HepG2 (cell line): ENCODE measurements around the gene EEPD1. TPM values are rescaled to one million over a fixed set of nuclear protein-coding genes. Genes with fewer than 3 reads are reported as not detected.

ENCODE experiments used
- ATF4 ChIP-seq, 2 experiments: fragments of 450-650 bp in 1 of 2; sonication (generic) in 1 of 2; formaldehyde crosslinking; IDR thresholded peaks; 2 replicates each; pipeline versions ENCODE4 v1.5.0 to v1.8.0; 2020 to 2022; ENCODE audit warnings: mild to moderate bottlenecking in 1 of 2, missing genetic modification reagents in 1 of 2
- HOMEZ ChIP-seq: IDR thresholded peaks from 2 replicates; pipeline ENCODE4 v1.6.1; 2016; ENCODE audit warnings: low read depth
- HOXA3 ChIP-seq: sonication (generic); formaldehyde crosslinking; IDR thresholded peaks from 2 replicates; pipeline ENCODE4 v1.5.0; 2020; ENCODE audit warnings: missing genetic modification reagents
- HOXD1 ChIP-seq: sonication (generic); formaldehyde crosslinking; IDR thresholded peaks from 2 replicates; pipeline ENCODE4 v1.5.0; 2020; ENCODE audit warnings: missing genetic modification reagents
- NCOA5 ChIP-seq: sonication (generic); formaldehyde crosslinking; IDR thresholded peaks from 2 replicates; pipeline ENCODE4 v1.4.0; 2020; ENCODE audit warnings: missing genetic modification reagents
- NFYC ChIP-seq: IDR thresholded peaks from 2 replicates; pipeline ENCODE4 v1.6.1; 2016; ENCODE audit warnings: missing genetic modification reagents, missing compliant biosample characterization
- NONO ChIP-seq, 2 experiments: fragments of 450-650 bp in 1 of 2; sonication (generic) in 1 of 2; formaldehyde crosslinking in 1 of 2; IDR thresholded peaks in 1 of 2; conservative IDR thresholded peaks in 1 of 2; 2 replicates each; pipeline versions ENCODE4 v1.6.1 to v1.8.0; 2017 to 2022; ENCODE audit warnings: mild to moderate bottlenecking in 1 of 2, missing genetic modification reagents in 1 of 2, moderate library complexity in 1 of 2
- NR2F1 ChIP-seq, 2 experiments: fragments of 450-650 bp in 1 of 2; formaldehyde crosslinking in 1 of 2; IDR thresholded peaks; 2 replicates each; pipeline versions ENCODE4 v1.5.0 to v1.6.1; 2016 to 2020; ENCODE audit warnings: mild to moderate bottlenecking in 1 of 2, missing compliant biosample characterization in 1 of 2, missing genetic modification reagents in 1 of 2, moderate library complexity in 1 of 2
- PAXIP1 ChIP-seq: sonication (generic); formaldehyde crosslinking; conservative IDR thresholded peaks from 2 replicates; pipeline ENCODE4 v1.4.0; 2020; ENCODE audit warnings: mild to moderate bottlenecking, missing genetic modification reagents, moderate library complexity
- RXRB ChIP-seq: IDR thresholded peaks from 2 replicates; pipeline ENCODE4 v1.6.1; 2016; ENCODE audit warnings: borderline replicate concordance, missing genetic modification reagents, missing compliant biosample characterization
- SMARCC2 ChIP-seq: fragments of 450-650 bp; IDR thresholded peaks from 2 replicates; pipeline ENCODE4 v1.6.1; 2017; ENCODE audit warnings: antibody characterized with exemption, mild to moderate bottlenecking
- SNAPC5 ChIP-seq: sonication (generic); formaldehyde crosslinking; IDR thresholded peaks from 2 replicates; pipeline ENCODE4 v1.8.1; 2023; ENCODE audit warnings: mild to moderate bottlenecking, missing genetic modification reagents, borderline replicate concordance
- TOPORS ChIP-seq: sonication (generic); formaldehyde crosslinking; IDR thresholded peaks from 2 replicates; pipeline ENCODE4 v1.8.0; 2023; ENCODE audit warnings: mild to moderate bottlenecking, missing genetic modification reagents
- ZBTB21 ChIP-seq: sonication (generic); formaldehyde crosslinking; IDR thresholded peaks from 2 replicates; pipeline ENCODE4 v1.4.0; 2020; ENCODE audit warnings: missing genetic modification reagents
- ZBTB7B ChIP-seq: sonication (generic); formaldehyde crosslinking; IDR thresholded peaks from 2 replicates; pipeline ENCODE4 v1.4.0; 2020; ENCODE audit warnings: missing genetic modification reagents
- ZKSCAN8 ChIP-seq: IDR thresholded peaks from 2 replicates; pipeline ENCODE4 v1.6.1; 2016; ENCODE audit warnings: borderline replicate concordance, missing genetic modification reagents, missing compliant biosample characterization
- ZMAT5 ChIP-seq: sonication (generic); formaldehyde crosslinking; IDR thresholded peaks from 2 replicates; pipeline ENCODE4 v1.5.0; 2020; ENCODE audit warnings: mild to moderate bottlenecking, low read depth, missing genetic modification reagents, borderline replicate concordance
- ZNF230 ChIP-seq: sonication (generic); formaldehyde crosslinking; IDR thresholded peaks from 2 replicates; pipeline ENCODE4 v1.4.0; 2020; ENCODE audit warnings: mild to moderate bottlenecking, missing genetic modification reagents
- ZNF24 ChIP-seq: fragments of 450-650 bp; IDR thresholded peaks from 2 replicates; pipeline ENCODE4 v1.6.1; 2017; ENCODE audit warnings: antibody characterized with exemption, mild to moderate bottlenecking
- ZNF382 ChIP-seq: sonication (generic); formaldehyde crosslinking; IDR thresholded peaks from 2 replicates; pipeline ENCODE4 v1.5.0; 2020; ENCODE audit warnings: missing genetic modification reagents, mild to moderate bottlenecking, borderline replicate concordance
- ZNF547 ChIP-seq: sonication (generic); formaldehyde crosslinking; IDR thresholded peaks from 2 replicates; pipeline ENCODE4 v1.5.1; 2020; ENCODE audit warnings: mild to moderate bottlenecking, missing genetic modification reagents
- ZNF572 ChIP-seq: sonication (generic); formaldehyde crosslinking; IDR thresholded peaks from 2 replicates; pipeline ENCODE4 v1.5.1; 2020; ENCODE audit warnings: mild to moderate bottlenecking, missing genetic modification reagents
- ZNF766 ChIP-seq: sonication (generic); formaldehyde crosslinking; IDR thresholded peaks from 2 replicates; pipeline ENCODE4 v1.5.0; 2020; ENCODE audit warnings: missing genetic modification reagents, borderline replicate concordance
- polyA plus RNA-seq, 8 experiments: library from polyadenylated mRNA; depleted of rRNA in 3 of 8; stranded (reverse) in 7 of 8; unstranded in 1 of 8; fragments of >200 nt; fragmentation: Illumina TruSeq in 4 of 8; extraction: Trizol in 4 of 8; gene quantifications; 2 replicates each; pipeline versions ENCODE4 v1.2.1 to v1.2.3, GENCODE V29; 2011 to 2016; ENCODE audit warnings: low read depth in 4 of 8, missing spikeins in 1 of 8, mixed read lengths in 1 of 8; ENCODE audit not compliant: insufficient read depth in 1 of 8
- total RNA-seq, 5 experiments: library from RNA; depleted of rRNA; stranded (reverse); fragments of >200 nt; fragmentation: Illumina TruSeq; extraction: Trizol; gene quantifications; 2 replicates each; pipeline ENCODE4 v1.2.3, GENCODE V29; 2016; ENCODE audit warnings: low read depth in 1 of 5

Gene EEPD1
- total and polyA plus RNA-seq, 2 of the 13 experiments (the other 11 are each of a cell fraction or from before 2014, with no cell fraction given), result 10.1 to 16.4 TPM

GRCh38 chr7:36291387-36292316 is 138.6 kb downstream of the EEPD1 start (continued):
- TF ChIP-seq ATF4 (CRISPR knock-in tag; IDR thresholded peaks at IDR 0.05) (peak in 1 of 2 experiments; percentile 54; a peak in 1 of 4 replicates), SMARCC2 (no peak), HOMEZ (CRISPR knock-in tag) (no peak; the same call in 1 of the 2 replicates), ZBTB21 (CRISPR knock-in tag) (no peak), HOXD1 (CRISPR knock-in tag) (no peak), NCOA5 (no peak), ZNF547 (CRISPR knock-in tag) (no peak), PAXIP1 (CRISPR knock-in tag) (peak; percentile 48), RXRB (no peak; the same call in 1 of the 2 replicates), SNAPC5 (CRISPR knock-in tag) (no peak), ZNF572 (CRISPR knock-in tag) (no peak), HOXA3 (CRISPR knock-in tag) (no peak), ZNF766 (CRISPR knock-in tag) (no peak), ZKSCAN8 (CRISPR knock-in tag) (no peak), ZNF382 (no peak), NR2F1 (CRISPR knock-in tag; IDR thresholded peaks at IDR 0.05) (no peak), ZBTB7B (CRISPR knock-in tag) (peak; percentile 55), ZMAT5 (CRISPR knock-in tag) (no peak; the same call in 1 of the 2 replicates), ZNF230 (peak; percentile 58; the same call in 1 of the 2 replicates), ZNF24 (no peak), TOPORS (CRISPR knock-in tag) (no peak), NFYC (CRISPR knock-in tag) (no peak), NONO (IDR thresholded peaks at IDR 0.05) (no peak), NONO (CRISPR knock-in tag; conservative IDR thresholded peaks at IDR 0.05) (0 out of 2 replicates have a peak, but pooled peaks have one; percentile 34)
